Subcutaneous adipose tissue (tissue), 4 donors: ENCODE measurements around the gene PHRF1. TPM values are rescaled to one million over a fixed set of nuclear protein-coding genes. Genes with fewer than 3 reads are reported as not detected.

Source experiments
- CTCF ChIP-seq: fragments of 450-650 bp; IDR thresholded peaks from one replicate; pipeline ENCODE4 v1.5.1; 2016; ENCODE audit warnings: low read depth, mild to moderate bottlenecking, control low read depth, antibody characterized with exemption, moderate library complexity
- total RNA-seq, 4 donors: library from RNA; depleted of rRNA; stranded (reverse); fragments of >200 nt; gene quantifications; one replicate each; pipeline ENCODE4 v1.1.0, GENCODE V29; 2016

PHRF1 gene
- total RNA-seq, 4 donors from 2014 or later, result 9.0 to 28.4 (median 12.6) TPM

- no peak for TF ChIP-seq CTCF
Measured at GRCh38 chr11:624705-625635, 48.7 kb downstream of the PHRF1 start, which contains the start of gene CDHR5. CDHR5 (minus strand) TSS chr11:624955; CDS start chr11:624902, 53 bp downstream.

GRCh38 chr11:625636-626268 is 49.5 kb downstream of the PHRF1 start:
- TF ChIP-seq CTCF, result no peak

- no peak for TF ChIP-seq CTCF
Measured at GRCh38 chr11:626475-627307, 50.4 kb downstream of the PHRF1 start, which contains the start of gene SCT. SCT (minus strand) TSS chr11:627181; CDS start chr11:627143, 38 bp downstream.

- no peak for TF ChIP-seq CTCF
Measured at GRCh38 chr11:627308-627576, 51.0 kb downstream of the PHRF1 start.

- no peak for TF ChIP-seq CTCF
Measured at GRCh38 chr11:628056-628455, 51.8 kb downstream of the PHRF1 start.

- no peak for TF ChIP-seq CTCF
Measured at GRCh38 chr11:629237-629583, 52.9 kb downstream of the PHRF1 start.

GRCh38 chr11:630871-631270 is 54.6 kb downstream of the PHRF1 start:
- no peak for TF ChIP-seq CTCF
